NCI-H187 treated with DMSO at 0.1 percent for 48 hours (cell line): ENCODE data around the gene CEP170.
A peak's percentile ranks its signal among the peaks of the same experiment; 100 is the strongest.

Source experiments
- DNase-seq: peaks from one replicate; lab custom pipeline; 2025; lab: John Stamatoyannopoulos, UW

The CEP170 gene

GRCh38 chr1:243267914-243268653, 13.0 kb upstream of the CEP170 start:
- no peak for DNase-seq

- DNase-seq: no peak
Observed at GRCh38 chr1:243267471-243267880, 12.4 kb upstream of the CEP170 start.

GRCh38 chr1:243266231-243266630, 11.2 kb upstream of the CEP170 start:
- no peak for DNase-seq

GRCh38 chr1:243264717-243265116, 9.6 kb upstream of the CEP170 start:
- DNase-seq: no peak

GRCh38 chr1:243261390-243261789, 6.3 kb upstream of the CEP170 start:
- no peak for DNase-seq

GRCh38 chr1:243260221-243260880, 5.3 kb upstream of the CEP170 start:
- DNase-seq: no peak

- DNase-seq: no peak
Observed at GRCh38 chr1:243258731-243259130, 3.6 kb upstream of the CEP170 start.

GRCh38 chr1:243257189-243257588, 2.1 kb upstream of the CEP170 start:
- no peak for DNase-seq

- no peak for DNase-seq
Observed at GRCh38 chr1:243256590-243256989, 1.5 kb upstream of the CEP170 start.

- peak; percentile 66 for DNase-seq
Observed at GRCh38 chr1:243255791-243256512, 871 bp upstream of the CEP170 start, which contains the start of gene SDCCAG8. Gene SDCCAG8, plus strand, starts transcription at chr1:243256041. Its CDS starts 133 bp downstream, at chr1:243256174.

GRCh38 chr1:243254233-243254926, 701 bp downstream of the CEP170 start:
- no peak for DNase-seq

- no peak for DNase-seq
Observed at GRCh38 chr1:243253926-243254232, 1.2 kb downstream of the CEP170 start.

- DNase-seq: no peak
Observed at GRCh38 chr1:243253211-243253925, 1.7 kb downstream of the CEP170 start.

GRCh38 chr1:243251539-243251938, 3.5 kb downstream of the CEP170 start:
- no peak for DNase-seq

GRCh38 chr1:243250102-243250501, 5.0 kb downstream of the CEP170 start:
- DNase-seq: no peak

GRCh38 chr1:243249214-243249613, 5.9 kb downstream of the CEP170 start:
- DNase-seq: no peak

- no peak for DNase-seq
Observed at GRCh38 chr1:243247901-243248300, 7.2 kb downstream of the CEP170 start.

- no peak for DNase-seq
Observed at GRCh38 chr1:243246916-243247315, 8.2 kb downstream of the CEP170 start.

GRCh38 chr1:243244432-243244841, 10.6 kb downstream of the CEP170 start:
- DNase-seq: no peak

- DNase-seq: no peak
Observed at GRCh38 chr1:243236604-243237252, 18.4 kb downstream of the CEP170 start.

GRCh38 chr1:243234978-243235647, 20.0 kb downstream of the CEP170 start:
- DNase-seq: no peak
